ENCODE measurements around the gene ERN2. TPM values are rescaled to one million over a fixed set of nuclear protein-coding genes. Genes with fewer than 3 reads are reported as not detected.
"Not testable (repeated sequence)": the region's sequence is repeated elsewhere in the genome, so short reads cannot be mapped to it uniquely, and the experiment has no call there.

The ERN2 gene
- total and polyA plus RNA-seq, 8 donors, result 0.20 to 4.7 (median 1.8) TPM

- Histone ChIP-seq H3K4me3 (no peak overlapping the region), H3K9me3 (no peaks in the 10 kb centered on the region), H3K27ac (no peak overlapping the region), H3K27me3 (no peaks in the 10 kb centered on the region), H3K36me3 (no peaks in the 10 kb centered on the region), H3K4me1 (no peaks in the 10 kb centered on the region)
- FAIRE-seq, result no peak
- intact Hi-C loops (cut with DNase I), result no loop called here
- no peak for TF ChIP-seq CTCF (IDR thresholded peaks at IDR 0.05)
- no peak for DNase-seq
- WGBS, 2 donors, result 34 to 40% methylated on average over 4 of the region's 4 CpGs
- ATAC-seq, result no peak
These were observed 29.7 kb upstream of the ERN2 start for GRCh38 chr16:23742766-23743165.

- intact Hi-C loops (cut with DNase I), result no loop called here
- 24 to 34% methylated on average over 2 of the region's 2 CpGs for WGBS, 2 donors
- FAIRE-seq (no peak), ATAC-seq (no peak), DNase-seq (no peak)
- no peak overlapping the region for H3K4me3 ChIP-seq
- H3K36me3 ChIP-seq, result no peaks in the 10 kb centered on the region
- H3K4me1 ChIP-seq, result no peaks in the 10 kb centered on the region
- H3K27me3 ChIP-seq, result peaks cover 0 to 1% (median 0%) of the 10 kb centered on the region in 4 donors
- TF ChIP-seq CTCF (IDR thresholded peaks at IDR 0.05), result no peak
- H3K9me3 ChIP-seq, result no peaks in the 10 kb centered on the region
- no peak overlapping the region for H3K27ac ChIP-seq
These were observed 28.8 kb upstream of the ERN2 start for GRCh38 chr16:23741675-23742303.

- TF ChIP-seq CTCF (IDR thresholded peaks at IDR 0.05), result no peak
- intact Hi-C loops (cut with DNase I), result no loop called here
- Histone ChIP-seq H3K36me3 (no peaks in the 10 kb centered on the region), H3K4me1 (no peaks in the 10 kb centered on the region), H3K9me3 (no peaks in the 10 kb centered on the region), H3K4me3 (no peak overlapping the region), H3K27ac (no peak overlapping the region), H3K27me3 (peaks cover 0 to 4% (median 0%) of the 10 kb centered on the region in 4 donors)
- ATAC-seq (no peak), DNase-seq (no peak), FAIRE-seq (no peak)
- WGBS, 2 donors, result 47 to 56% methylated on average over 1 of the region's 1 CpG
These were observed 26.5 kb upstream of the ERN2 start for GRCh38 chr16:23739516-23739915.

GRCh38 chr16:23737423-23738028, 24.5 kb upstream of the ERN2 start:
- WGBS, 2 donors, result 44 to 65% methylated on average over 1 of the region's 1 CpG
- FAIRE-seq; DNase-seq; intact Hi-C loops (cut with DNase I); ATAC-seq; H3K4me3 ChIP-seq; H3K27ac ChIP-seq; H3K9me3 ChIP-seq; H3K4me1 ChIP-seq; H3K36me3 ChIP-seq; H3K27me3 ChIP-seq: not testable (repeated sequence)

GRCh38 chr16:23734176-23734893, 21.3 kb upstream of the ERN2 start:
- TF ChIP-seq CTCF (IDR thresholded peaks at IDR 0.05), result no peak
- no peaks in the 10 kb centered on the region for H3K4me1 ChIP-seq
- H3K27ac ChIP-seq, result no peak overlapping the region
- ATAC-seq (no peak), FAIRE-seq (no peak), DNase-seq (no peak)
- no peaks in the 10 kb centered on the region for H3K36me3 ChIP-seq
- intact Hi-C loops (cut with DNase I), result no loop called here
- H3K4me3 ChIP-seq, result no peak overlapping the region
- no peaks in the 10 kb centered on the region for H3K9me3 ChIP-seq
- H3K27me3 ChIP-seq, result peaks cover 0 to 4% (median 0%) of the 10 kb centered on the region in 4 donors
- 60 to 70% methylated on average over 19 of the region's 19 CpGs for WGBS, 2 donors

Data from pancreas (tissue), 10 donors.